ENCODE results near the gene ACAT1.
"Not testable (repeated sequence)": the region's sequence is repeated elsewhere in the genome, so short reads cannot be mapped to it uniquely, and the experiment has no call there.

Gene ACAT1

DNA sequence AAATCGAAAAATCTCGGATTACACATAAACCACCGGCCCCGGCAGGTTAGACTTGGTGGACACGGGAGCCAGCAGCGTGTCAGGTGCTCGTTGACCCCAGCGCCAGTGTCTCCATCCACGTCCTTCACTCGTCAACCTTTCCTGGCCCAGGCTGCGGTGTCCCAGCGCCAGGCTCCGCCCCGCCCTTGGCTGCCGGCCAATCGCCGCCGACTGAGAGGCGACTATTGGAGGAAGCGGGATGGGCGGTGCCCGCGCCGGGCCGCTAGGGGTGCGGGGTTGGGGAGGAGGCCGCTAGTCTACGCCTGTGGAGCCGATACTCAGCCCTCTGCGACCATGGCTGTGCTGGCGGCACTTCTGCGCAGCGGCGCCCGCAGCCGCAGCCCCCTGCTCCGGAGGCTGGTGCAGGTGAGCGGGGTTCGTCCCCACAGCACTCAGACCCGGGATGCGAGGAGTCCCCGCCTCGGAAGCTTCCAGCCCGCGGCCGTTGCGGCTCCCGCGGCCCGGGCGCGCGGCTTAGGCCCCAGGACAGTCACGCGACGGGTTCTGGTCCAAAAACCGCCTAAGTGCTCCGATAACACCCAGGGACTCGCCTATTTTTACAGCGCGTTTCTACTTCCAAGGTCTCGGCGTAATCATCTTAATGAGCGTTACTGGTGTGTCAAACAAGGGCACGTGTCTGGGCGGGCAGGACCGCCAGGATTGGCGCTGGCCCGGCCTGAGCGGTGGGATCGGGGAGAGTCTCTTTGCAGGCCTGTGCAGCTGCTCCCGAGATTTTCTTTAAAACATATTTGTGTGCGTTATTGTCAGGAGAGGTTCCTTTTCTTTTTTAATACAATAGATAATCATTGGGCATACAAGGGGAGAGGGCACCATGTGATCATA is at the start of gene ACAT1:
ACAT1 (plus strand) TSS at position 294 of the 882 bp plus-strand sequence; CDS start at position 334, 40 bp downstream.
- peak; percentile 98 for DNase-seq

DNA sequence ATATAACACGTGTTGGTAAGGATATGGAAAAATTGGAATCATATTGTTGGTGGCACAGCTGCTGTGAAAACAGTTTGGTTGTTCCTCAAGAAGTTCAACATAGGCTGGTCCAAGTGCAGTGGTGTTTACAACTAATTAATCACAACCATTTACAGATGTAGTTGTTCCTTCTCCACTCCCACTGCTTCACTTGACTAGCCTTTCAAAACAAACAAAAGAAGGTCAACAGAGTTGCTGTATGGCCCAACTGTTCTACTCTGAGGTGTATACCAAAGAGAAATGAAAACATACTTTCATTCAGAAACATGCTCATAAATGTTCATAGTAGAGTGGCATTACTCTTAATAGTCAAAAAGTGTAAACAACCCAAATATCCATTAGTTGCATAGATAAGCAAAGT is 36.6 kb upstream of the ACAT1 start:
- DNase-seq = no peak

DNA sequence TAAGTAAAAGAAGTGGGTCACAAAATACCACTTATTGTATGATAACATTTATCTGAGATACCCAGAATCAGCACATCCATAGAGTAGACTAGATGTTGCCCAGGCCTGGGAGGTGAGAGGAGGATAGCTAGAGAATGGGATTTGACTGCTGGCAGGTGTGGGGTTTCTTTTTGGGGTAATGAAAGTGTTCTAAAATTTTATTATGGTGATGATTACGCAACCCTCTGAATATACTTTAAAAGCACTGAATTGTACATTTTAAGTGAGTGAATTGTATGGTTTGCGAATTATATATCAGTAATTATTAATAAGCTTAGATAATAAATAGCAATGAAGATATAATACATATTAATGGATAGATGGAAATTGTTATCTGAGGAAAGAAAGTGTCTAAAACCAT is 35.7 kb upstream of the ACAT1 start:
- no peak for DNase-seq

DNA sequence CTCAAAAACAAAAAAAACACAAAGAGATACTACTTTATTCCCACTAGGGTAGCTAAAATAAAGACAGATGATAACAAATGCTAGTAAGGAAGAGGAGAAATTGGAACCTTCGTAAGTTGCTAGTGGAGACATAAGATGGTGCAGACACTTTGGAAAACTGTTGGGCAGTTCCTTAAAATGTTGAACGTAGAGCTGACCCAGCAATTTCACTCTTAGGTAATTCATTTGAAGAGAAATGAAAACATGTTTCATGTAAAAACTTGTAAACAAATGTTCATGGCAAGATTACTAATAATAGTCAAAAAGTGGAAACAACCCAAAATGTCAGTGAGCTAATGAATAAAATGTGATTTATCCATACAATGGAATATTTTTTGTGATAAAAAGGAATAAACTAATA is 29.2 kb upstream of the ACAT1 start:
- DNase-seq = no peak

DNA sequence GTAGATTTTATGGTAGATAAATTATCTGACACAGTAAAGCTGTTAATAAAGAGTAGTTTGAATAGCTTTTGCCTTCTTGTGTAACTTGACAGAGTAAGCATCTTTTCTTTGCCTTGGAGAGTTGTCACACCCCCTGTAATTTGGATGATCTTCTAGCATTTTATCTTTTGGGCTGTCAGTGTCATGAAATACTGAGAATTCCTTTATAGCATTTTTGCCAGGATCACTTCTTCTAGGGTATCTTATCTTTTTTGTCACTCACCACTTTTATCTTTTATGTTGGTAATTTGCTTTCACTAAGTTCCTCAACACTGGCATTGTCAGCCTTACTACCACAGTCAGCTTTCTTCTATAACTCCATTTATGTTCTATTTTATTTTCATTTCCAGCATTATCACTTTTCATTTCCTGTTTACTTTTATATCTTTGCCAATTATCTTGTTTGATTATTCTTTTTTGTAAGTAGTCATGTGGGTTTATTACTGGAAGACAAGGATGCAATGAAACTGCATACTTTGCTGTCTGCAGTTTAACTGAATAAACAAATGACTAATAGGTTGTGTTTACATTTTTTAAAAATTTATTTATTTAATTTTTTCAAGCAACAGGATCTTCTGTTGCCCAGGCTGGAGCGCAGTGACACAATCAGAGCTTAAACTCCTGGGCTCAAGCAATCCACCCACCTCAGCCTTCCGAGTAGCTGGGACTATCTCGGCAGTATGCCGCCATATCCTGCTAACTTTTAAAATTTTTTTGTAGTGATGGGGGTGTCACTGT is 28.1 kb upstream of the ACAT1 start:
- no peak for DNase-seq

DNA sequence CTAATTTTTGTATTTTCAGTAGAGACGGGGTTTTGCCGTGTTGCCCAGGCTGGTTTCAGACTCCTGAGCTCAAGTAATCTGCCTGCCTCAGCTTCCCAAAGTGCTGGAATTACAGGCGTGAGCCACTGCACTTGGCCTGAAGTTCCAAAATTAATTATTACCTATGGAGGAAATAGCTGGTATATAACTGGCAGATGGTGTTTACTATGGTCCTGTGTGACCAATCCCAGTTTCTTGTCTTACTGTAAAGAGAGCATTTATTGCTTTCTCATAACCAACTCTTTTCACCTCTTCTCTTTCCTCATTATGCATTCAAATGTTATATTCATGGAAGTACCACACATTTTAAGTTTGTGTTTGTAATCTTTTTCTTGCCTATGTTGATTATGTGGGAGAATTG is 24.2 kb upstream of the ACAT1 start:
- DNase-seq = no peak

DNA sequence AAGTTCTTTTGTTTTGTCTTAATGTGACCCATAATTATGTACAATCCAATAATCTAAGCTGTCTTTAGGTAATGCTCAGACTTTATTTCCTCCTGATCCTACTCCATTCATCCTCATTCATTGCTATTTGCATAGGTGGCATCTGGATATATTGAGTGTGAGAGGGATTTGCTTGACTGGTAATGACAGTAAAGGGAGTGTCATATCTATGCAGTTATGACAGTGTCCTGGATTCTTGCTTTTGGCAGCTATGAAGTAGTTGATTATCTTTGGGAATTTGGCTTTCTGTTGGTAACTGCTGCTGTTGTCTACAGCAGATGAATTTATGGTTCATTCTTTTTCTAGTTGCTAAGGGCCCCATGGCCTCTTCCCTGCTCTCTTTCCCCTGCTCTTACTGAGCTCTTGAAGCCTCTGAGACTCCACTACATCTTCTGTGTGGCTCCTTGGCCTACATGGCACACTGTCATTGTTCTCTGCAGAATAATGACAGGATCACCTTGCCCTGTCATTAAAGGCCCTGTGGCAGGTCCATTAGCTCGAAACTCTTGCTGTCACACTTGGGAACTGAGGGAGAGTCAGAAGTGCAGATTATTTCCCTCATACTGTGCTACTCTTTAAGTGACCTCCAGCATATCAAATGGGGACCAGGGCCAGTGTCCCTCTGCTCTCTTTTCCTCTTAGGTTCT is 20.1 kb upstream of the ACAT1 start:
- DNase-seq = no peak

DNA sequence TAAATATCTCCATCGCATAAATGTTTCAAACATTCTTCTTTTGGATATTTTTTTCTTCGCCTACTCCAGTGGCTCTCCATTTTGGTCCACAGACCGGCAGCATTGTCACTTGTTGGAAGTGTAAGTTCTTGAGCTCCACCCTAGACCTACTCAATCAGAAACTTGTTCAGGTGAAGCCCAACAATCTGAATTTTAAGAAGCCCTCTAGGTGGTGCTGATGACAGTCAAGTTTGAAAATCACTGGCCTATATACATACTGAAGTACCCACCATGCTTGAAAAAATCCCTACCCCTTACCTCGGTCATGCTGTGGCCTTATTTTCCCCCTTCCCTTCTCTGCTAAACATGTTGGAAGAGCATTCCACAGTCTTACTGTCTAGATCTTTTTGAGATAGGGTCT is 10.2 kb upstream of the ACAT1 start:
- no peak for DNase-seq

DNA sequence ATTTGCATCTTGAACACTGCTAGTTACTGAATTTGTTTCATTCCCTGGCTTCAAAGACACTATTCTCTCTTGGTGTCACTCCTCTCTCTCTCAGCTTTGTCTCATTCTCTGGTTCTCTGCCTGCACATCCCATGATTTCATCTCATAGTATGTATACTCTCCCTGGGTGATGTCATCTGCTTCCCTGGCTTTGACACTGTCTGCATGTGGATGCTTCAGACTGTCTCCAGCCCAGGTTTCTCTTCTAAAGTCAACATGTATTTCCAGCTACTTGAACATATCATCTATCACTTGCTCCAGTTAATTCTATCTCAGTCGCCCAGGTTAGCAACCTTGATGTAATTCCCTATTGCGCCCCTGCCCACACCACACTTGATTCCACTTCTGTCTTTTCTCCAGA is 9.3 kb upstream of the ACAT1 start:
- no peak for DNase-seq

DNA sequence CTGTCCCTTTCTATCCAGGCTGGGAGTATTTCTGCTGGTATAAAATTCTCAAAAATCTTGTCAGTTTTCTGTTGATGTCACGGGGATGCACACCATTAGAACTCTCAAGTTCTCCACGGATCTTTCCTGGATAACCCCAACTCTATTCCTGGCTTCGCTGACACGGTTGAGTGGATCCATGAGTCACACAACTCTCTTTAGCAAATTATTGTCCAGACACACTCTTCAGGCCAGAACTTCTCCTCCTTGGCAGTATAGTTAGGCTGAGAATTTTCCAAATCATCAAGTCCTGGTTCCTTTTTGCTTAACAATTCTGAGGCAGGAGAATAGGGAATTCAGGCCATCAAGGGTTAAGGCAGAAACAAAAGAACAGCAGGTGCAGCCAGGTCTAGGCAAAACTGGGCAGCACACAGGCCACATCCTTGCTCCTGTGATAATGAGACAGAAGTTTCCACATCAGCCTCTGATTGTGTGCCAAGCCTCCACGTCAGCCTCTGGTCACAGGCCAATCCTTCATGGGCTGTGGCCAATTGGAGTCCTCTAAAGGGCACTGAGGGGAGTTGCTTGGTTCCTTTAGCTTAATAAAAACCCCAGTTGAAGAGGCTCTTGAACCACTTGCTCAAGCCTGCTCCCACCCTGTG is 5.7 kb upstream of the ACAT1 start:
- DNase-seq = peak; percentile 69

DNA sequence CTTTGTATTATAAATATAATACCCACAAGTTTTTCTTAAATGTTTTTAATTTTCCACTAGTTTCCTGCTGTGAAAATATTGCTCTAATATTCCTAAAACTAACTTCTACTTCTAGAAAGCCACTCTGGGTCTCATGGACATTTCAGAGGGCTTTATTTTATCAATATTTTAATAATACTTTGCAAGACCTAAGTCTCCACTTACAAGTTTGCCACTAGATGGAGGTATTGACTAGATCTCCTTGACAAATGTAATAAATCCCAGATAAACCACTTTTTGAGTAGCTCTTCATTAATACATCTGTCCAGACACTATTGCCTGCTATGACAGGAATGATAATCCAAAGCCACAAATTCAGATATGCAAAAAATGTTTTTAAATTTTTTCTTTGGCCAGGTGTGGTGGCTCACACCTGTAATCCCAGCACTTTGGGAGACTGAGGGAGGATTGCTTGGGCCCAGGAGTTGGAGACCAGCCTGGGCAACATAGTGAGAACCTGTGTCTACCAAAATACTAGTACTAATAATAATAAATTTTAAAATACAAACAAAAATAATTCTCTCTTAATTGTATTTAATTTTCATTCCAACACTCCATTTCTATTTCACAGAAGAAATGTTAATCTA is 3.5 kb upstream of the ACAT1 start:
- peak; percentile 87 for DNase-seq

DNA sequence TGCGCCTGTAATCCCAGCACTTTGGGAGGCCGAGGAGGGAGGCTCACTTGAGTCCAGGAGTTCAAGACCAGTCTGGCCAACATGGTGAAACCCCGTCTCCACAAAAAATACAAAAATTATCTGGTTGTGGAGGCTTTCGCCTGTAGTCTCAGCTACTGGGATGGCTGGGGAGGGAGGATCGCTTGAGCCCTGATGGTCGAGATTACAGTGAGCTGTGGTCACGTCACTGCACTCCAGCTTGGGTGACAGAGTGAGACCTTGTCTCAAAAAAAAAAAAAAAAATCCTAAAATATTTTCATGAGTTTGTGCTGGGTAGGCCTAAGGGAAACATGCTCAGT is 462 bp upstream of the ACAT1 start:
- not testable (repeated sequence) for DNase-seq

DNA sequence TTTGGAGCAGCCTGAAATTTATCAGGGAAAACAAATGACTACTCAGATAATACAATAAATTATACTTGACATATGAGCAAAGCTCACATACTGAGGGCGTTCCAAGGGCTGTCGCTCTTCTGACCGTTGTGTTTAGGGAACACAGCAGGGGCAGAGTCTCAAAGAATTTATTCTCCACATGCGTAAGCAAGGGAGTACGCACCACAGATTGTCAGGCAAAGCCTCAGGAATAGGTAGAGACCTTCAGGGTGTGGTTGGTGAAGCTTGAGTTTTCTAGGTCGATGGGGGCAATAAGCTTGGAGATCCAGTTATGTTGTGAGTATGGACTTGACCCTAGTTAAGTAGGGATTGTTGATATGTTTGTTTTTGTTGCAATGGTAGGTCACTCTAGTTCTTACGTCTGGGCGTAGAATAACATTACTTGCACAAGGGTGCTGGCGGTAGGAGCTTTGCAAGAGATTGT is 830 bp downstream of the ACAT1 start:
- peak; percentile 29 for DNase-seq

DNA sequence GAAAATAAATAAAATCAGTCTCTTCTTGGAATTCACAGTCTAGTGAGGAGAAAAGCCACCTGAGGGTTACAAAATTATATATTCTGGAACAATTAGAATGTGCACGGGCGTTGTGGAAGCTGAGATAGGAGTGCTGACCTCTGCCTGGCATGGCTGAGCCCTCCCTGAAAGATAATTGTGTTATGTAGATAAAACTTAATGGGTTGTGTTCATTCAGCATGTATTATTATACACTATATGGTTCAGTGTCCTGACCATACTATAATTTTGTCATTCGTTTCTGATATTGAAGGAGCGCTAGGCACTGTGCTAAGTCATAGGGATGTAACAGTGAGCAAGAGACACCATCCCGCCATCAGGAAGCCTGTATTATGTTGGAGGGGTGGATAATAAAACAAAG is 3.7 kb downstream of the ACAT1 start:
- DNase-seq = peak; percentile 41

DNA sequence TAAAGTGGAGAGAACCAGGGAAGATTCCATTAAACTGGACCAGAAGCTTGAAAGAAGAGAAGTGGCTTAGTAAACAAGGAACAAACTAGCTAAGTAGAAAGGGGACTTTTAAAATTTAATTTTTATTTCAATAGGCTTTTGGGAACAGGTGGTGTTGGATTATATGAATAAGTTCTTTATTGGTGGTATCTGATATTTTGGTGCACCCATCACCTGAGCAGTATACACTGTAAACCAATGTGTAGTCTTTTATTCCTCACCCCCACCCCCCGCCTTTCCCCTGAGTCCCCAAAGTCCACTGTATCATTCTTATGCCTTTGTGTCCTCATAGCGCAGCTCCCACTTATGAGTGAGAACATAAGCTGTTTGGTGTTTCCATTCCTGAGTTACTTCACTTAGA is 7.4 kb downstream of the ACAT1 start:
- DNase-seq = no peak

DNA sequence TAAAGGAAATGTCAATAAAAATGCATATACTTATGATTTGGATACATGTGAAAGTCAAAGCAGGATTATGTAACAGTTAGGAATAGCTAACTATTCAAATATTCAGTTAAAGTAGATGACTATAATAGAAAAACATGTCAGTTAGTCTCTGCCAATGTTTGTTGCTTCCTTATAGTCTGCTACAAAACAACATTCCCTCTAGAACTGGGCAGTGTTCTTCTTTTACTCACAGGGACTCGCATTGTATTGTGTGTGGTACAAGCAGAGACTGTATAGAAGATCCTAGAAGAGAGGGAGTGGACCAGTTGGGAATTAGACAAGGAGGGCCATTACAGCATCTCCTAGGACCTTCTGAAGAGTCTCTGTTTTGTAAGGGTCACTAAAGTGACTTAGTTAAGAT is 10.6 kb downstream of the ACAT1 start:
- no peak for DNase-seq

DNA sequence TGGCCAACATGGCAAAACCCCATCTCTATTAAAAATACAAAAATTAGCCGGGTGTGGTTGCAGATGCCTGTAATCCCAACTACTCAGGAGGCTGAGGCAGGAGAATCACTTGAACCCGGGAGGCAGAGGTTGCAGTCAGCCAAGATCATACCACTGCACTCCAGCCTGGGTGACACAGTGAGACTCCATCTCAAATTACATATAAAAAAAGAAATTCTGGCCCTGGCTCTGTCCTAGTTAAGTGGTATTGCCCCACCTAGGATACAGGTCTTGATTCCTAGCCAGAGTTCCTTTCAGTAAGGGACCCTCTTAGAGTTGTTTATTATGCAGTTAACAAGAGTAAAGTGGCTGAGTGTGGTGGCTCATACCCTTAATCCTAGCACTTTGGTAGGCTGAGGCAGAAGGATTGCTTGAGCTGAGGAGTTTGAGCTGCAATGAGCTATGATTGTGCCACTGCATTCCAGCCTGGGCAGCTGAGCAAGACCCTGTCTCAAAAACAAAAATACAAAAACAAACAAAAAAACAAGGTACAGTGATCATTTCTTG is 11.7 kb downstream of the ACAT1 start:
- not testable (repeated sequence) for DNase-seq

DNA sequence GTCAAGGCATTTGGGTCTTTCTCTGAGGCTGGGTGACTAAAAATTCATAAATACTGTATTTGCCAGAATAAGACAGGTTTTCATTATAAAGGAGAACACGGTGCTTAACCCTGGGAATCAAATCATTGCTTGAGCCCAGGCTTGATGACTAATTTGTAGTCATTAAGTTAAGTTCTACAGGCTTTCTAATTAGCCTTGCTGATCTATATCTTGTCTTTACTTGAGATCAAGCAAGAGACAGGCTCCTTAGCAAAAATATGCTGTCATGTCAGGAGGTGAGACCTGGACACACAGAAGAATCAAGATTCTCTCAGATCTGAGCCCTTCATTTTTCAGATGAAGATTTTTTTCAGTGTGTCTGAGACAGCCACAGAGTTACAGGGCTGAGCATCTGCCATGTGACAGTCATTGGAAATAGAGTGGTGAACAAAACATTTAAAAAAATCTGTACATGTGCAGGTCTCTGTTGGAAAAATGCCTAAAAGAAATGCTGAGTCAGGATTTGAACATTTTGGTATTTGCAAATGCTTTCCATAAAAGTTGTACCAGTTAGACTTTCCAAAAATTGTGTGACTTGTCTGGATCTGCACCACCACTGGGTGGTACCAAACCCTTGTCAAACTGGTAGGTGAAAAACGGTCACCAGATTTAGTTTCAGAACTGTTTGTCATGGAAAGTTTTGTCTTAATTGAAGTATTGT is 14.6 kb downstream of the ACAT1 start:
- DNase-seq = peak; percentile 57

DNA sequence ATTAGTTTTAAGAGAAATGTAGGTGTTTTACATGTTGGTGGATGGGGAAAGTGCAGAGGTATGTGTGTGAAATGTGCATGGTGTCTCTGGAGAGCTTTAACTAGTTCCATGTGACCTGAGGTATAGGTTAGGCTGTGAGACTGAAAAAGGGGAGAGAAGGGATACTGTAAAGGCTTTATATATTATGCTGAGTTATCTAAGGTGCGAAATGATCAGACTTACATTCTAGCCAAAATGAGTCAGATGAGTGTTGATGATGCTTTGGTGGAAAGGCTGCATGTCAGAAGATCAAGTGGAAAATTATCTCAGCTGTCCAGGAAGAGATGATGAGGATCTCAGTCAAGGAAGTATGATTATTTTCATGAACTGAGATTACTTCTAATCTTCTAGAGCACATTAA is 15.8 kb downstream of the ACAT1 start:
- no peak for DNase-seq

DNA sequence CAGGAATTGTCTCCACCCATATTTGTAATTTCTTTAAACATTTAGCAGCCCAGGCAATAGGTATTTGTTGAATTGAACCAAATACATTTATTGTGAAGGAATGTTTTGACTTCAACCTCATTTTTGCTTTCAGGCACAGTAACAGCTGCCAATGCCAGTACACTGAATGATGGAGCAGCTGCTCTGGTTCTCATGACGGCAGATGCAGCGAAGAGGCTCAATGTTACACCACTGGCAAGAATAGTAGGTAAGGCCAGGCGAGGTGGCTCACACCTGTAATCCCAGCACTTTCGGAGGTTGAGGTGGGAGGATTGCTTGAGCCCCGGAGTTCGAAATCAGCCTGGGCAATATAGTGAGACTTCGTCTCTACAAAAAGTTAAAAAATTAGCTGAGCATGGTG is 20.9 kb downstream of the ACAT1 start:
- DNase-seq = no peak

DNA sequence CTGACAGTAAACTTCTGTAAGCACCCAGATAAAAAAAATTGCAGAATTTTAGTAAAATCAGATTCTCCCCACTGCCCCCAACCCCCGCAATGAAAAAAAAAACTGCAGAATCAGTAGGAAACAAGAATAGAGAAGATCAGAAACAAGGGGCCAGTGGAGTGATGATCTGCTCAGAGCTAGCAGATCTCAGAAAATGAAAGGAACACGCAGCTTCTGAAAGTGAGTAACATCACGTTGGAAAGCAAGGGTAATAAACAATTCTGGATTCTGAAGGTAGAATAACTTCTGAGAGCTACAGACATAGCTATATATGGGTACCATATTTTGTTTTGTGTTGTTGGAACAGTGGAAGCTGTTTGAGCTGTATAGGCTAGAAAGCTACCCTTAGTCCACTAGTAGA is 23.2 kb downstream of the ACAT1 start:
- DNase-seq = no peak

DNA sequence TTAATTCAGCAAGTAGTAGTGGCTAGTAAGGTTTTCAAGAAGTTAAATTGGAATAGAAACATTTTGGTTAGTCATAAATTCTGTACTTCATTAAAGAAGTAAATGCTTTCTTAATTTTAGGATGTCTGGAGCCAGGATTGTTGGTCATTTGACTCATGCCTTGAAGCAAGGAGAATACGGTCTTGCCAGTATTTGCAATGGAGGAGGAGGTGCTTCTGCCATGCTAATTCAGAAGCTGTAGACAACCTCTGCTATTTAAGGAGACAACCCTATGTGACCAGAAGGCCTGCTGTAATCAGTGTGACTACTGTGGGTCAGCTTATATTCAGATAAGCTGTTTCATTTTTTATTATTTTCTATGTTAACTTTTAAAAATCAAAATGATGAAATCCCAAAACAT is 25.8 kb downstream of the ACAT1 start:
- DNase-seq = no peak
